HFFc6 (cell line): Measurements from ENCODE around the gene FBXO42. TPM values are rescaled to one million over a fixed set of nuclear protein-coding genes. Genes with fewer than 3 reads are reported as not detected.

Source experiments
- DNase-seq: peaks from one replicate; pipeline ENCODE4 v3.0.0-alpha.2; 2018
- H3K27ac Mint-ChIP-seq: 2 replicates; pipeline ENCODE4 v1.8.0; 2020; ENCODE audit warnings: mild to moderate bottlenecking, mixed read lengths
- H3K27me3 Mint-ChIP-seq: 2 replicates; pipeline ENCODE4 v1.8.0; 2021; ENCODE audit warnings: mild to moderate bottlenecking, moderate library complexity, mixed read lengths; ENCODE audit not compliant: insufficient read depth
- H3K36me3 Mint-ChIP-seq: 2 replicates; pipeline ENCODE4 v1.8.0; 2021; ENCODE audit warnings: low read depth, mixed read lengths
- H3K4me1 Mint-ChIP-seq: 2 replicates; pipeline ENCODE4 v1.8.0; 2020; ENCODE audit warnings: low read depth, mixed read lengths
- H3K4me3 Mint-ChIP-seq: 2 replicates; pipeline ENCODE4 v1.8.0; 2020; ENCODE audit warnings: mild to moderate bottlenecking, moderate library complexity, mixed read lengths
- H3K9me3 Mint-ChIP-seq: 2 replicates; pipeline ENCODE4 v1.8.0; 2020; ENCODE audit warnings: mild to moderate bottlenecking, mixed read lengths
- total RNA-seq, 6 experiments: library from RNA; stranded (reverse); fragmentation: NEBNext Ultra II Directional; extraction: Animal tissue kit (Norgen Biotek cat#: 25700); gene quantifications; 2 replicates in 1 of 6; 3 replicates in 5 of 6; pipeline ENCODE4 v1.2.3, GENCODE V29; 2021
- TF ChIP-seq, protein P1 (sequence below): fragments of 200-600 bp; sonication (generic); IDR thresholded peaks from 2 replicates; pipeline ENCODE4 v1.5.0; 2021; ENCODE audit warnings: antibody characterized with exemption, mild to moderate bottlenecking

FBXO42 gene
- total RNA-seq, 6 experiments from 2014 or later = 11.5 to 15.2 (median 13.4) TPM

GRCh38 chr1:16267690-16268180 lies 84.5 kb downstream of the FBXO42 start:
- no peak overlapping the region for H3K4me3 Mint-ChIP-seq
- H3K27me3 Mint-ChIP-seq = peaks cover 2% of the 10 kb centered on the region
- no peak for DNase-seq
- H3K4me1 Mint-ChIP-seq = peaks cover 36% of the 10 kb centered on the region
- 0 out of 2 replicates have a peak, but pooled peaks cover 4% of the 10 kb centered on the region for H3K36me3 Mint-ChIP-seq
- TF ChIP-seq, protein P1, sequence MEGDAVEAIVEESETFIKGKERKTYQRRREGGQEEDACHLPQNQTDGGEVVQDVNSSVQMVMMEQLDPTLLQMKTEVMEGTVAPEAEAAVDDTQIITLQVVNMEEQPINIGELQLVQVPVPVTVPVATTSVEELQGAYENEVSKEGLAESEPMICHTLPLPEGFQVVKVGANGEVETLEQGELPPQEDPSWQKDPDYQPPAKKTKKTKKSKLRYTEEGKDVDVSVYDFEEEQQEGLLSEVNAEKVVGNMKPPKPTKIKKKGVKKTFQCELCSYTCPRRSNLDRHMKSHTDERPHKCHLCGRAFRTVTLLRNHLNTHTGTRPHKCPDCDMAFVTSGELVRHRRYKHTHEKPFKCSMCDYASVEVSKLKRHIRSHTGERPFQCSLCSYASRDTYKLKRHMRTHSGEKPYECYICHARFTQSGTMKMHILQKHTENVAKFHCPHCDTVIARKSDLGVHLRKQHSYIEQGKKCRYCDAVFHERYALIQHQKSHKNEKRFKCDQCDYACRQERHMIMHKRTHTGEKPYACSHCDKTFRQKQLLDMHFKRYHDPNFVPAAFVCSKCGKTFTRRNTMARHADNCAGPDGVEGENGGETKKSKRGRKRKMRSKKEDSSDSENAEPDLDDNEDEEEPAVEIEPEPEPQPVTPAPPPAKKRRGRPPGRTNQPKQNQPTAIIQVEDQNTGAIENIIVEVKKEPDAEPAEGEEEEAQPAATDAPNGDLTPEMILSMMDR = no peak
- peak overlapping the region; percentile 25 for H3K27ac Mint-ChIP-seq
- no peaks in the 10 kb centered on the region for H3K9me3 Mint-ChIP-seq

- Mint-ChIP-seq H3K27me3 (peaks cover 2% of the 10 kb centered on the region), H3K27ac (peak overlapping the region; percentile 44; the same call in 1 of the 2 replicates), H3K9me3 (no peaks in the 10 kb centered on the region), H3K4me3 (no peak overlapping the region), H3K36me3 (0 out of 2 replicates have a peak, but pooled peaks cover 2% of the 10 kb centered on the region), H3K4me1 (peaks cover 39% of the 10 kb centered on the region)
- DNase-seq = no peak
- TF ChIP-seq, protein P1 = no peak
These were observed 85.7 kb downstream of the FBXO42 start for GRCh38 chr1:16266411-16267118.

DNA sequence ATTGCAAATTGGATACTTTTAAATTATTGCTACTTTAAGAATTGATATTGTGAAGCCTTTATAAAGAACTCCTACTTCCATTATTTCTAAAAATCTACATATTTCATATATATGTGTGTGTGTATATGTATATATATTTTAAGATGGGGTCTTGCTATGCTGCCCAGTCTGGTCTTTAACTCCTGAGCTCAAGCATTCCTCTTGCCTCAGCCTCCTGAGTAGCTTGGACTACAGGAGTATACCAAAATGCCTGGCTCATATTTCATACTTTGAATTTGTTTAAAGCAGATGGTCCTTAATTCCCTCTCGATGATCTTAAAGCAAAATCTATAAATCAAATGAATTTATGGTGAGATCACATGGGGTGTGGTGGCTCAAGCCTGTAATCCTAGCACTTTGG lies 90.2 kb downstream of the FBXO42 start:
- Mint-ChIP-seq H3K4me1 (peaks cover 57% of the 10 kb centered on the region), H3K9me3 (no peaks in the 10 kb centered on the region)

DNA sequence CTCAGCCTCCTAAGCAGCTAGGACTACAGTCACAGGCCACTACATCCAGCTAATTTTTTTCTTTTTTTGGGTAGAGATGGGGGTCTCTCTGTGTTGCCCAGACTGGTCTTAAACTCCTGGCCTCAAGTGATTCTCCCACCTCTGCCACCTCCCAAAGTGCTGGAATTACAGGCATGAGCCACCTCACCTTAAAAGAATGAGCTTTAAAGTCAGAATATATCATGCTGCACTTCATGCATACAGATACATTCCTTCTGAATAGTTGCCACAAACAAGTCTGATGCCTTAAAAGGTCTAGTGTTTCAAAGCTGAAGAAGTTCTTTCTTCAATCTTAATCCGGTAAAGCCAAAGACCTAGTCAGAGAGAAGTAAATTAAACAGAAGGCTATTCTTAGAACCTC lies 91.5 kb downstream of the FBXO42 start:
- Mint-ChIP-seq H3K9me3 (no peaks in the 10 kb centered on the region), H3K27ac (peak overlapping the region; percentile 44), H3K36me3 (peaks cover 5% of the 10 kb centered on the region), H3K4me1 (peaks cover 56% of the 10 kb centered on the region), H3K27me3 (peaks cover 2% of the 10 kb centered on the region), H3K4me3 (peak overlapping the region; percentile 2; the same call in 1 of the 2 replicates)
- TF ChIP-seq, protein P1 = no peak
- DNase-seq = peak; percentile 56

More for the DNA sequence above, 90.2 kb downstream of the FBXO42 start:
- H3K36me3 Mint-ChIP-seq = no peaks in the 10 kb centered on the region
- peaks cover 2% of the 10 kb centered on the region for H3K27me3 Mint-ChIP-seq
- DNase-seq = no peak
- no peak overlapping the region for H3K27ac Mint-ChIP-seq
- TF ChIP-seq, protein P1 = no peak
- no peak overlapping the region for H3K4me3 Mint-ChIP-seq

DNA sequence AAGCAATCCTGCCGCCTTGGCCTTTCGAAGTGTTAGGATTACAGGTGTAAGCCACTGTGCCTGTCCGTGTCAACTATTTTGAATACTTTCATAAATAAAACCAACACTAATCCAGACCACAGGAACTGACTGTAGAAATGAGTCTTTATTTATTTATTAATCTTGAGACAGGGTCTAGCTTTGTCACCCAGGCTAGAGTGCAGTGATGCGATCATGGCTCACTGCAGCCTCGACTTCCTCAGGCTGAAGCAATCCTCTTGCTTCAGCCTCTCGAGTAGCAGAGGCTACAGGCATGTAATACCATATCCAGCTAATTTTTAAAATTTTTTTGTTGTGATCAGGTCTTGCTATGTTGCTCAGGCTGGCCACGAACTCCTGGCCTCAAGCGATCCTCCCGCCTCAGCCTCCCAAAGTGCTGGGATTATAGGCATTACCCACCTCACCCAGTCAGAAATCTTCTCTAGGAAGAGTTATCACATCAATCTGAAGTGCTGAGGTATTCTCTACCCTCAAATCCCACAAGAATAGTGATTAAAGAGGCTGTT lies 93.6 kb downstream of the FBXO42 start:
- peaks cover 2% of the 10 kb centered on the region for H3K27me3 Mint-ChIP-seq
- TF ChIP-seq, protein P1 = no peak
- DNase-seq = no peak
- peaks cover 18% of the 10 kb centered on the region for H3K36me3 Mint-ChIP-seq
- no peaks in the 10 kb centered on the region for H3K9me3 Mint-ChIP-seq
- H3K4me3 Mint-ChIP-seq = no peak overlapping the region
- H3K27ac Mint-ChIP-seq = peak overlapping the region; percentile 48; the same call in 1 of the 2 replicates
- peaks cover 74% of the 10 kb centered on the region for H3K4me1 Mint-ChIP-seq
